ENCODE results near the gene PGA4.
"Not testable (repeated sequence)": the region's sequence is repeated elsewhere in the genome, so short reads cannot be mapped to it uniquely, and the experiment has no call there.

DNA sequence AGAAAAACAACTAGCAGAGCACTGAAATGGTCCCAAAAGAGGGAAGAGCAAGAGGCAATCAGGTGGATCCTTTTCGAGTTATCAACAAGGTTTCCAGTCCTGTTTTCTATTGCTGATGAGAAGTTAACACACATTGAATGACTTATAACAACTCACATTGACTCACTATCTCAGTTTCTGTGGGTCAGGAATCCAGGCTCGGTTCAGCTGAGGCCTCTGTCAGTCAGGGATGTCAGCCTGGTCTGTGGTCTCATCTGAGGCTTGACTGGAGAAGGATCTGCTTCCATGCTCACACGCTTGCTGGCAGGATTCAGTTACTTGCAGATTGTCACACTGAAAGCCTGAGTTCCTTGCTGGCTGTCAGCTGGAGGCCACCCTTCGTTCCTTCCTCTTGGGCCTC lies 3.8 kb upstream of the PGA4 start:
- TF ChIP-seq CTCF, POLR2A (IDR thresholded peaks at IDR 0.05): not testable (repeated sequence)

Data from esophagus squamous epithelium (tissue), 4 donors.